ENCODE results near the gene MED8. TPM values are rescaled to one million over a fixed set of nuclear protein-coding genes. Genes with fewer than 3 reads are reported as not detected.

MED8 gene
- total and polyA plus RNA-seq, 2 of the 8 experiments (the other 6 are each of a cell fraction or from before 2014, with no cell fraction given) = 7.0 to 20.6 TPM

DNA sequence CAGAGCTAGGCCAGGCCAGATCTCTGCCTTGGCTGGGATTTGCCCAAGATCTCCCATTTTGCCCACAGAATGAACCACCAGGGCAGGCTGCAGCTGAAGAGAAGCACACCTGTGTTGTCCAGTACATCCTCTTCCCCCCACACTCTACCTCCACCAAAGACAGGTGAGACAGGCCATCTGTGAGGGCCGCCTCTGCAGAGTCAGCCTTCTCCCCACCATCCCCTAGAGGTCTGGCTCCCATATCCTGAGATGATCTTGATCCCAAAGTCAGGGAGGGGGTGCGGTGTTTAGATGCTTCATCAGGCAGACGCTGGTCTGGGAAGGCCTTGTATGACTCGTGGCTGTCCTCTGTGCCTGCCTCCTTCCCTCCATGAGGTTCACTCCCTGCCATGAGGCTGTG lies 35.4 kb upstream of the MED8 start:
- Histone ChIP-seq H3K36me3 (ENCODE audit: control insufficient read depth in 2 of 4, insufficient read depth in 4 of 4, low read length in 3 of 4) (peaks cover 5 to 45% (median 30%) of the 10 kb centered on the region in 4 experiments; a peak in 6 of 8 replicates), H3K9me3 (ENCODE audit: insufficient read depth in 2 of 2, low read depth in 1 of 2, low read length in 1 of 2) (no peaks in the 10 kb centered on the region), H2BK20ac (ENCODE audit: low read length) (no peak overlapping the region), H3K23ac (ENCODE audit: insufficient read length) (no peak overlapping the region), H4K8ac (ENCODE audit: extremely low read depth, insufficient read depth, low read length) (no peak overlapping the region), H2BK12ac (ENCODE audit: low read depth, low read length) (no peak overlapping the region), H4K5ac (ENCODE audit: insufficient read length, low read depth, low read length) (no peak overlapping the region), H2BK15ac (ENCODE audit: low read length) (no peak overlapping the region), H3K9ac (replicated peaks in 1 of 4; ENCODE audit: extremely low read depth in 1 of 4, low read depth in 3 of 4, low read length in 3 of 4) (no peak overlapping the region), H3K4me1 (replicated peaks in 1 of 4; ENCODE audit: control insufficient read depth in 3 of 4, insufficient read depth in 4 of 4, low read length in 3 of 4) (peaks cover 0 to 8% (median 5%) of the 10 kb centered on the region in 4 experiments; a peak in 6 of 7 replicates), H2BK120ac (replicated peaks; ENCODE audit: low read depth, low read length) (no peak overlapping the region), H3K4me2 (ENCODE audit: insufficient read depth in 1 of 2, low read depth in 2 of 2, low read length in 2 of 2) (no peak overlapping the region), H3K4me3 (ENCODE audit: extremely low read depth in 1 of 4, insufficient read depth in 2 of 4, low read depth in 3 of 4, low read length in 4 of 4) (no peak overlapping the region), H4K91ac (replicated peaks; ENCODE audit: insufficient read length, low read length) (no peak overlapping the region), H3K56ac (replicated peaks; ENCODE audit: insufficient read length, low read depth, low read length) (no peak overlapping the region), H3K27me3 (replicated peaks in 1 of 4; ENCODE audit: control insufficient read depth in 3 of 4, extremely low read depth in 1 of 4, insufficient read depth in 3 of 4, low read length in 3 of 4) (no peaks in the 10 kb centered on the region), H3K23me2 (ENCODE audit: low read depth, low read length) (peaks cover 2% of the 10 kb centered on the region; the same call in 1 of the 2 replicates), H3K79me1 (ENCODE audit: low read depth, low read length) (no peaks in the 10 kb centered on the region), H4K20me1 (replicated peaks in 1 of 2; ENCODE audit: control insufficient read depth in 1 of 2, insufficient read depth in 2 of 2, low read length in 2 of 2) (peaks cover 0 to 2% of the 10 kb centered on the region in 2 experiments), H2BK5ac (ENCODE audit: low read depth, low read length) (no peak overlapping the region), H3K27ac (ENCODE audit: low read depth, low read length) (no peak overlapping the region), H2AK5ac (ENCODE audit: low read depth, low read length) (no peak overlapping the region), H3K18ac (ENCODE audit: extremely low read depth, low read length) (no peak overlapping the region), H3K4ac (replicated peaks; ENCODE audit: insufficient read length, low read depth, low read length) (no peak overlapping the region), H3K79me2 (ENCODE audit: control insufficient read depth in 1 of 2, insufficient read depth in 2 of 2, low read length in 2 of 2) (no peaks in the 10 kb centered on the region), H3K14ac (ENCODE audit: insufficient read length) (no peak overlapping the region), H2AFZ (ENCODE audit: low read length) (no peak overlapping the region)
- POLR2A ChIA-PET (ENCODE audit: partially characterized antibody) = interaction anchor here (0.8 to 1.2 kb wide), 6 partner anchors 8 to 238 kb away, joined by 3 to 6 read pairs (median 4); partner anchors contain the start of gene HYI
- CTCF ChIA-PET (ENCODE audit: partially characterized antibody) = interaction anchor here (1.1 to 3.8 kb wide), 4 partner anchors 10 to 198 kb away, joined by 3 to 16 read pairs (median 4); no protein-coding TSS in a partner anchor
- 82% methylated on average over 4 of the region's 4 CpGs; no CpG with 5 or more reads in 1 of the 2 experiments for WGBS, 2 experiments (ENCODE audit: extremely low coverage in 1 of 2, insufficient coverage in 1 of 2, insufficient read length in 1 of 2, insufficient replicate concordance in 2 of 2, low coverage in 1 of 2, low lambda C conversion rate in 2 of 2, missing lambda C conversion rate in 1 of 2)
- no peak for DNase-seq (ENCODE audit: low read depth in 1 of 2, low spot score in 2 of 2)
- no peak for FAIRE-seq
- TF ChIP-seq CEBPB (IDR thresholded peaks at IDR 0.05; ENCODE audit: low read depth, low read length) = no peak
- no peak for TF ChIP-seq FOSL1 (IDR thresholded peaks at IDR 0.05; ENCODE audit: insufficient read depth, low read depth, low read length)
- TF ChIP-seq, protein P1, sequence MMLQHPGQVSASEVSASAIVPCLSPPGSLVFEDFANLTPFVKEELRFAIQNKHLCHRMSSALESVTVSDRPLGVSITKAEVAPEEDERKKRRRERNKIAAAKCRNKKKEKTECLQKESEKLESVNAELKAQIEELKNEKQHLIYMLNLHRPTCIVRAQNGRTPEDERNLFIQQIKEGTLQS (IDR thresholded peaks at IDR 0.05; ENCODE audit: insufficient read depth, low read depth, low read length) = no peak
- TF ChIP-seq KDM5A (IDR thresholded peaks at IDR 0.05; ENCODE audit: low read length) = no peak
- no peak for TF ChIP-seq YY1 (IDR thresholded peaks at IDR 0.05; ENCODE audit: low read depth, low read length)
- TF ChIP-seq RNF2 (IDR thresholded peaks at IDR 0.05; ENCODE audit: borderline replicate concordance, low read depth, low read length, missing control alignments, poor library complexity, severe bottlenecking) = no peak
- no peak for TF ChIP-seq SP1 (IDR thresholded peaks at IDR 0.05; ENCODE audit: low read depth, low read length)
- TF ChIP-seq, protein P2, sequence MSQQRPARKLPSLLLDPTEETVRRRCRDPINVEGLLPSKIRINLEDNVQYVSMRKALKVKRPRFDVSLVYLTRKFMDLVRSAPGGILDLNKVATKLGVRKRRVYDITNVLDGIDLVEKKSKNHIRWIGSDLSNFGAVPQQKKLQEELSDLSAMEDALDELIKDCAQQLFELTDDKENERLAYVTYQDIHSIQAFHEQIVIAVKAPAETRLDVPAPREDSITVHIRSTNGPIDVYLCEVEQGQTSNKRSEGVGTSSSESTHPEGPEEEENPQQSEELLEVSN (IDR thresholded peaks at IDR 0.05) = no peak
- TF ChIP-seq SUZ12 (IDR thresholded peaks at IDR 0.05; ENCODE audit: low read length) = no peak
- no peak for TF ChIP-seq BCL11A (IDR thresholded peaks at IDR 0.05; ENCODE audit: low read depth in 2 of 2, low read length in 2 of 2)

Measured in H1 (cell line).